B cell (primary cell): ENCODE measurements around the gene SAG.

ENCODE experiments used
- CTCF ChIP-seq: fragments of 200-600 bp; IDR thresholded peaks from one replicate; pipeline ENCODE4 v1.8.0; 2022; ENCODE audit warnings: antibody characterized with exemption, mild to moderate bottlenecking
- EZH2 ChIP-seq: IDR thresholded peaks from 2 replicates; pipeline ENCODE4 v1.6.1; 2012; ENCODE audit warnings: borderline replicate concordance, low read depth, mild to moderate bottlenecking, moderate library complexity, low read length; ENCODE audit not compliant: insufficient read depth, poor library complexity, severe bottlenecking

DNA sequence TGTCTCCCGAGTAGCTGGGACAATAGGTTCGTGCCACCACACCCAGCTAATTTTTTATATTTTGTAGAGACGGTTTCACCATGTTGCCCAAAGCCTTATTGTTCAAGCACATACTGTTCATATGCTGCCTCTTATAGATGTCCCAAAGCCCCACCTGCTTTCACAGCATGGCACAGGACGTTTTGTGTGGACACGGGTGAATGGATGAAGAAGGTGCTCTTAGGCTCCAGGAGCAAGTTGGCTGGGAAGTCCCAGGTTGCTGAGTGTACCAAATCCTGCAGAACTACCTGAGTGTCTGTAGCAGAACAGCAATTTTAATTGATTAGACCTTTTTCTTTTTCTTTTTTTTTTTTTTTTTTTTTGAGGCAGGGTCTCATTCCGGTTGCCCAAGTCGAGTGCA, 10.5 kb upstream of the SAG start:
- TF ChIP-seq CTCF = no peak
- no peak for TF ChIP-seq EZH2
